B cell (primary cell): ENCODE data around the gene CACNA1G. TPM values are rescaled to one million over a fixed set of nuclear protein-coding genes. Genes with fewer than 3 reads are reported as not detected.

Source experiments
- ATAC-seq: fragments of 200-7000 bp; cut with Tn5 transposase; one replicate; pipeline ENCODE4 v1.10.0; 2021; ENCODE audit warnings: low read depth, mild to moderate bottlenecking, moderate number of reproducible peaks, moderate library complexity
- CTCF ChIA-PET: fragments of 350-600 bp; sonication (Branson Sonifier 250); formaldehyde crosslinking; loops from one replicate; lab custom pipeline; 2021; ENCODE audit warnings: antibody characterized with exemption, inconsistent platforms; lab: Charles Lee
- POLR2A ChIA-PET: fragments of 350-600 bp; sonication (Branson Sonifier 250); formaldehyde crosslinking; loops from one replicate; lab custom pipeline; 2021; ENCODE audit warnings: antibody characterized with exemption; lab: Charles Lee
- DNase-seq: peaks from one replicate; pipeline ENCODE4 v3.0.0; 2013
- H2AFZ ChIP-seq: 2 replicates; pipeline ENCODE4 v1.6.1; 2012; ENCODE audit warnings: mild to moderate bottlenecking, low read depth, low read length; ENCODE audit not compliant: insufficient read depth, poor library complexity, severe bottlenecking
- H3K27ac ChIP-seq, 2 donors: 1 replicate in 1 of 2; 2 replicates in 1 of 2; pipeline ENCODE4 v1.5.1; 2012 to 2013; ENCODE audit warnings: low read length in 2 of 2, mild to moderate bottlenecking in 2 of 2, moderate library complexity in 1 of 2
- H3K27me3 ChIP-seq, 4 experiments: fragments of 200-600 bp in 1 of 4; sonication (generic) in 1 of 4; replicated peaks in 1 of 4; 1 replicate in 2 of 4; 2 replicates in 2 of 4; pipeline versions ENCODE4 v1.6.1 to v1.7.0; 2013 to 2016; ENCODE audit warnings: low read length in 3 of 4, mild to moderate bottlenecking in 2 of 4, mixed read lengths in 1 of 4, moderate library complexity in 1 of 4; ENCODE audit not compliant: insufficient read depth in 4 of 4, control insufficient read depth in 3 of 4; ENCODE audit errors: control extremely low read depth in 1 of 4
- H3K36me3 ChIP-seq, 2 experiments: replicated peaks in 1 of 2; 1 replicate in 1 of 2; 2 replicates in 1 of 2; pipeline versions ENCODE4 v1.6.1 to v1.7.1; 2013; ENCODE audit warnings: low read length in 1 of 2; ENCODE audit not compliant: insufficient read depth in 2 of 2, control insufficient read depth in 1 of 2; ENCODE audit errors: control extremely low read depth in 1 of 2, extremely low read depth in 1 of 2
- H3K4me1 ChIP-seq, 2 donors: fragments of 200-600 bp in 1 of 2; sonication (generic) in 1 of 2; 1 replicate in 1 of 2; 2 replicates in 1 of 2; pipeline versions ENCODE4 v1.5.1 to v1.6.1; 2013 to 2017; ENCODE audit warnings: low read length in 2 of 2; ENCODE audit not compliant: control insufficient read depth in 2 of 2, insufficient read depth in 2 of 2
- H3K4me2 ChIP-seq: replicated peaks from 2 replicates; pipeline ENCODE3; 2012; ENCODE audit warnings: mild to moderate bottlenecking, low read depth, low read length; ENCODE audit not compliant: poor library complexity, severe bottlenecking
- H3K4me3 ChIP-seq, 5 experiments: fragments of 200-600 bp in 1 of 5; sonication (generic) in 1 of 5; 1 replicate in 3 of 5; 2 replicates in 2 of 5; pipeline versions ENCODE4 v1.5.1 to v1.7.0; 2011 to 2016; ENCODE audit warnings: low read length in 4 of 5, mild to moderate bottlenecking in 4 of 5, low read depth in 2 of 5, control low read depth in 1 of 5, moderate library complexity in 1 of 5; ENCODE audit not compliant: insufficient read depth in 1 of 5; ENCODE audit errors: control extremely low read depth in 1 of 5, extremely low read depth in 1 of 5
- H3K79me2 ChIP-seq: fragments of 200-600 bp; sonication (generic); one replicate; pipeline ENCODE4 v1.6.0; 2016; ENCODE audit warnings: low read length; ENCODE audit not compliant: control insufficient read depth, insufficient read depth
- H3K9ac ChIP-seq: fragments of 200-600 bp; sonication (generic); 2 replicates; pipeline ENCODE4 v1.6.1; 2017; ENCODE audit warnings: mild to moderate bottlenecking, low read length, moderate library complexity
- H3K9me3 ChIP-seq, 3 donors: one replicate each; pipeline versions ENCODE4 v1.6.1 to v1.7.1; 2013; ENCODE audit warnings: low read length in 2 of 3; ENCODE audit not compliant: control insufficient read depth in 2 of 3, insufficient read depth in 1 of 3; ENCODE audit errors: control extremely low read depth in 1 of 3
- H4K20me1 ChIP-seq: 2 replicates; pipeline ENCODE4 v1.6.0; 2012; ENCODE audit warnings: mild to moderate bottlenecking, low read length; ENCODE audit not compliant: insufficient read depth, control insufficient read depth, poor library complexity, severe bottlenecking
- H3K27ac Mint-ChIP-seq: one replicate; pipeline ENCODE4 v1.8.0; 2021; ENCODE audit warnings: mixed read lengths
- H3K27me3 Mint-ChIP-seq: one replicate; pipeline ENCODE4 v1.8.0; 2021; ENCODE audit warnings: mixed read lengths
- H3K4me1 Mint-ChIP-seq: one replicate; pipeline ENCODE4 v1.8.0; 2021; ENCODE audit warnings: mixed read lengths
- H3K4me3 Mint-ChIP-seq: one replicate; pipeline ENCODE4 v1.8.0; 2021; ENCODE audit warnings: mixed read lengths
- H3K9me3 Mint-ChIP-seq: one replicate; pipeline ENCODE4 v1.8.0; 2022; ENCODE audit warnings: mixed read lengths; ENCODE audit not compliant: insufficient read depth
- CTCF ChIP-seq: fragments of 200-600 bp; IDR thresholded peaks from one replicate; pipeline ENCODE4 v1.8.0; 2022; ENCODE audit warnings: antibody characterized with exemption, mild to moderate bottlenecking
- EZH2 ChIP-seq: IDR thresholded peaks from 2 replicates; pipeline ENCODE4 v1.6.1; 2012; ENCODE audit warnings: borderline replicate concordance, low read depth, mild to moderate bottlenecking, moderate library complexity, low read length; ENCODE audit not compliant: insufficient read depth, poor library complexity, severe bottlenecking
- WGBS: methylation state at CpG from one replicate; pipeline ENCODE4 v1.1.5; 2013; ENCODE audit warnings: missing lambda C conversion rate; ENCODE audit not compliant: insufficient coverage; 5-methylcytosine and 5-hydroxymethylcytosine counted together
- intact Hi-C: fragments of 100-400 bp; cut with micrococcal nuclease; formaldehyde crosslinking; loops from one replicate; pipeline ENCODE4 v1.10.0; 2022
- polyA plus RNA-seq: library from polyadenylated mRNA; depleted of rRNA; stranded (reverse); fragments of >200 nt; gene quantifications from 2 replicates; pipeline ENCODE4 v1.2.3, GENCODE V29; 2012
- total RNA-seq, 2 donors: library from RNA; stranded (reverse); fragments of 120-200 nt in 1 of 2; gene quantifications; 1 replicate in 1 of 2; 2 replicates in 1 of 2; pipeline versions ENCODE4 v1.2.3 to v1.2.4, GENCODE V29; 2013 to 2022

The CACNA1G gene
- total and polyA plus RNA-seq, 2 donors (not counting 1 experiment from before 2014, with no cell fraction given) = 0.12 TPM; not detected in 1

- POLR2A ChIA-PET = no interaction called here
- no peaks in the 10 kb centered on the region for H3K79me2 ChIP-seq
- CTCF ChIA-PET = no interaction called here
Measured at GRCh38 chr17:50551884-50552283, 8.6 kb upstream of the CACNA1G start.

DNA sequence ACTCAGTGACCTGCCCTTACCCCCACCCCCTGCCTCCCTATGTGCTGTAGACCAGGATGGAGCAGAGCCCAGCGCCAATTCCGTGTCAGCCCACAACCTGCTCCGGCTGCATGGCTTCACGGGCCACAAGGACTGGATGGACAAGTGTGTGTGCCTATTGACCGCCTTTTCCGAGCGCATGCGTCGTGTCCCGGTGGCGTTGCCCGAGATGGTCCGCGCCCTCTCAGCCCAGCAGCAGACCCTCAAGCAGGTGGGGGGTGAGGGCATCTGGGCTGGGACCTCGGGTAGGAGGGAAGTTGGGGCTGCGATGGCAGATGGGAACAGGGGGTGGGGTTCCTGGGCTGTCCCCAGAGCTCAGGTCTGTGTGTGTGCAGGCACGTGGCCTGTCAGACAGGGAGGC lies 6.3 kb upstream of the CACNA1G start:
- Mint-ChIP-seq H3K9me3 (no peaks in the 10 kb centered on the region), H3K27ac (no peak overlapping the region), H3K4me1 (peaks cover 10% of the 10 kb centered on the region), H3K4me3 (no peak overlapping the region), H3K27me3 (peaks cover 3% of the 10 kb centered on the region)
- no peak overlapping the region for H2AFZ ChIP-seq
- no peak overlapping the region for H3K4me3 ChIP-seq
- DNase-seq (no peak), ATAC-seq (no peak)
- H4K20me1 ChIP-seq = no peaks in the 10 kb centered on the region
- no peaks in the 10 kb centered on the region for H3K79me2 ChIP-seq
- H3K4me1 ChIP-seq = peaks cover 9 to 10% of the 10 kb centered on the region in 2 donors
- intact Hi-C loops = no loop called here
- no peak for TF ChIP-seq EZH2
- 94% methylated on average over 13 of the region's 17 CpGs for WGBS
- ChIA-PET POLR2A (no interaction called here), CTCF (no interaction called here)
- H3K9ac ChIP-seq = no peak overlapping the region
- H3K36me3 ChIP-seq = peaks cover 0 to 3% of the 10 kb centered on the region in 2 experiments
- no peak overlapping the region for H3K27ac ChIP-seq
- peaks cover 0 to 34% (median 11%) of the 10 kb centered on the region in 4 experiments for H3K27me3 ChIP-seq
- H3K9me3 ChIP-seq = peaks cover 0 to 9% (median 0%) of the 10 kb centered on the region in 3 donors
- no peak overlapping the region for H3K4me2 ChIP-seq

More at GRCh38 chr17:50551884-50552283, 8.6 kb upstream of the CACNA1G start:
- TF ChIP-seq CTCF (no peak), EZH2 (no peak)
- peaks cover 0 to 11% (median 0%) of the 10 kb centered on the region in 4 experiments for H3K27me3 ChIP-seq
- WGBS = 88% methylated on average over 10 of the region's 12 CpGs
- Mint-ChIP-seq H3K4me3 (no peak overlapping the region), H3K4me1 (peaks cover 4% of the 10 kb centered on the region), H3K27ac (no peak overlapping the region), H3K9me3 (no peaks in the 10 kb centered on the region), H3K27me3 (no peaks in the 10 kb centered on the region)
- H3K9me3 ChIP-seq = no peaks in the 10 kb centered on the region
- DNase-seq (no peak), ATAC-seq (no peak)
- no peak overlapping the region for H3K27ac ChIP-seq
- H3K4me1 ChIP-seq = peaks cover 3 to 6% of the 10 kb centered on the region in 2 donors
- intact Hi-C loops = no loop called here
- H3K36me3 ChIP-seq = peaks cover 0 to 3% of the 10 kb centered on the region in 2 experiments
- H2AFZ ChIP-seq = no peak overlapping the region
- H3K9ac ChIP-seq = no peak overlapping the region
- H4K20me1 ChIP-seq = no peaks in the 10 kb centered on the region
- no peak overlapping the region for H3K4me2 ChIP-seq
- no peak overlapping the region for H3K4me3 ChIP-seq
